Activated CD4-positive, alpha-beta T cell treated with anti-CD3 and anti-CD28 coated beads, Interleukin-2, Interleukin-4, amounts not matched to agents 100 ng/mL and 50 ng/mL, durations not matched to agents 16 hours and 8 hours (primary cell): Measurements from ENCODE around the gene NXNL2.

Source experiments
- DNase-seq: peaks from one replicate; pipeline ENCODE4 v3.0.0-alpha.2; 2020; ENCODE audit warnings: low spot score

Gene NXNL2

GRCh38 chr9:88578121-88579049 lies 43.4 kb downstream of the NXNL2 start:
- peak; percentile 63 for DNase-seq

- DNase-seq: no peak
These were observed 44.2 kb downstream of the NXNL2 start for GRCh38 chr9:88579050-88579715.

DNA sequence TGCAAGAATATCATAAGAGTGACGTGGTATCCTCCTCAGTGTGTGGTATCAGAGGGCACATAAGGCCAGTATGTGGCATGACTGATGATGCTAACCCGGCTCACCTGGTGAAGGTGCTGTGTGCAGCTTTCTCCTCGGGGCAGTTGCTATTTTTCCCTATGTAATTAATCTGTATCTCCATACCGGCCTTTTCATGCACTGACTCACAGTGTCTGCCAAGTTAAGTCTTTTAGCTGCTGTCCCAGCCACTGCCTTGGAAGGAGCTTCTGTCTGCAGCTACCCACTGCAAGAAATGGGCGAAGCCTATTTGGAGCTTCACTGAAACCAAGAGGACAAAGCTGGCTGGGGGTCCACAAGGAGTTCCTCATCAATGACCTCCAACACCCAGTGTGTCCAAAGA lies 46.0 kb downstream of the NXNL2 start:
- DNase-seq: no peak

DNA sequence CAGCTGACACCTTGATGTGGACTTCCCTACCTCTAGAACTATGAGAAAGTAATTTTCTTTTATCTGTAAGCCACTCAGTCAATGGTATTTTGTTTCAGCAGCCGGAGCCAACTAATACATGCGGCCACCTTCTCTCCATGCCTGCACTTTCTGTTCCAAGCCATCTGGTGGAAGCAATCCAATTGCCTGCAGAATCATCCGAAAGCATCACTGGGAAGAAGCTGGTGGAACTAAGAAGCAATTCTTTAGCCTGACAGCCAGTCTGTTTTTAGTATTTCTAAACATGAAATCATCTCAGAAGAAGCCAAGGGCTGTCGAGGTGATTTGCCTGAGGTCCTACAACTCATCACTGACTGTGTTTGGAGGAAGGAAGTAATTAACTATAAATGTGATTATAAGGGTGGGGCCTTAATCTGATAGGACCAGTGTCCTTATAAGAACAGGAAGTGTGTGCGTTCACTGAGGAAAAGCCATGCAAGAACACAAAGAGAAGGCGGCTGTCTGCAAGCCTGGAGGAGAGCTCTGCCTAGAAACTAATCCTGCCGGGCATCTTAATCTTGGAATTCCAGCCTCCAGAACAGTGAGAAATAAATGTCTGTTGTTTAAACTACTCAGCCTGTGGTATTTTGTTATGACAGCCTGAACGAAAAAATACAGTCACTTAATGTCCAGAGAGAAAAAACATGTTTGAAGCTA lies 49.1 kb downstream of the NXNL2 start:
- DNase-seq: no peak

DNA sequence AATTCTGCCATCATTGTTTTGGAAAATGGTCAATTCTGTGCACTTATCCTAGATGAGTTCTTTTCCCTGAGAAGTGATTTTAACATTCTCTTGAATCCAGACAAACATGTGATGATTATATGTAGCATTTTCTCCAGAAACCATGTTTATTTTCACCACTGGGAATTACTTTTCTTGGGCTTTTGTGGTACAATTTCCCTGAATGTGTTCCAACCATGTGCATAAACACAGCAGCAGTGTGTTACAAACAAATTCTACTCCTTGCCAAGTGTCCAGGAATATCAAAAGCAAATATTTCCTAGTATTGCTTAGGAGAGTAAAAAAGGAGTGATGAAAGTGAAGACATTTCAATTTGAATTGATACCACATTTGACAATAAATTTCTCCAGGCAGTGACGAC lies 50.4 kb downstream of the NXNL2 start:
- no peak for DNase-seq

- DNase-seq: no peak
These were observed 51.5 kb downstream of the NXNL2 start for GRCh38 chr9:88586452-88586851.

GRCh38 chr9:88587182-88587581 lies 52.2 kb downstream of the NXNL2 start:
- DNase-seq: no peak

DNA sequence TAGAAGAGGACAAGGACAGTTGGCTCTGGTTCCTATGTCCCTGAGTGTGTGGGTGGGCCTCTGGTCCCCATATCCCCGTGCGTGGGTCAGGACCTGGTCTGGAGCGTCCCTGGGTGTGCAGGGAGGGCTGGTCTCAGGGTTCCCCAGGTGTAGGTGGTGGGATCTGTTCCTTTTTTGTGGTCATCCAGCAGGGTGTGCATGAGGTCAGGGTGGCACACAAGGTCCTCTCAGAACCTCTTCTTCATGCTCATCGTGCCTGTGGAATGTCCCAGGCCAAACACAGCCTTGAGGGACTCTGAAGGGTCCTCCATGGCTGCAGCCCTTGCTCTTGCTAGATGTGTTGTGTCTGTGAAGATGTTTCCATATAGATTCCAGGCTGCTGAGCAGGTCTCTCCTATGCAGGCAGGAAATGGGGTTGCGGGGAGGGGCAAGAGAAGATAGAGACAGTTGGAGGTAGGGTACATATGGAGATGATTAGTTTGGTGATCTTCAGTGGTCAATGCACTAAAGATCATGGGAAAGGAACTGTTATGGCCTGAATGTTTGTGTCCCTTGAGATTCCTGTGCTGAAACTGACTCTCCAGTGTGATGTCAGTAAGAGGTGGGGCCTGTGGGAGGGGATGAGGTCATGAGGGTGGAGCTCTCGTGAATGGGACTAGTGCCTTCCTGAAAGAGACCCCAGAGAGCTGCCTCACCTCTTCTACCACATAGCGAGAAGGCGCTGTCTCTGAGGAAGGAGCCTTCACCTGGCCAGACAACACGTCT lies 53.1 kb downstream of the NXNL2 start:
- no peak for DNase-seq

DNA sequence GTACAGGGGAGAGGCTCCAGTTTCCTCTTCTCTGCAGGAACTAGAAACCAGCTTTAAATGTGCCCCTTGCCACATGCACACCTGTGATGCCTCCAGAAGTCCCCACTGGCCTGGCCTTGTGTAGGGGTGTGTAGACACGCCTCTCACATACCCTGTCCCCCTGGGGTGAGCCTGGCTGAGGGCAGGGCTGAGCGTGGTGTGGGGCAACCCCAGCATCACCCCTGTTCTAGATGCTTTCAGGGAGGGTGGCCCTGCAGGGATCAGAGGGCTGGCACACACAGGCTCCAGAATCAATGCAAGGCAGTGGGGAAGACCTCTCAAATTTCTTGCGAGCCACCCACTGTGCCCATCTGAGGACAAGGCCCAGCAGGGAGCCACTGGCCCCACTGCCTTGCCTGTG lies 54.7 kb downstream of the NXNL2 start:
- no peak for DNase-seq

DNA sequence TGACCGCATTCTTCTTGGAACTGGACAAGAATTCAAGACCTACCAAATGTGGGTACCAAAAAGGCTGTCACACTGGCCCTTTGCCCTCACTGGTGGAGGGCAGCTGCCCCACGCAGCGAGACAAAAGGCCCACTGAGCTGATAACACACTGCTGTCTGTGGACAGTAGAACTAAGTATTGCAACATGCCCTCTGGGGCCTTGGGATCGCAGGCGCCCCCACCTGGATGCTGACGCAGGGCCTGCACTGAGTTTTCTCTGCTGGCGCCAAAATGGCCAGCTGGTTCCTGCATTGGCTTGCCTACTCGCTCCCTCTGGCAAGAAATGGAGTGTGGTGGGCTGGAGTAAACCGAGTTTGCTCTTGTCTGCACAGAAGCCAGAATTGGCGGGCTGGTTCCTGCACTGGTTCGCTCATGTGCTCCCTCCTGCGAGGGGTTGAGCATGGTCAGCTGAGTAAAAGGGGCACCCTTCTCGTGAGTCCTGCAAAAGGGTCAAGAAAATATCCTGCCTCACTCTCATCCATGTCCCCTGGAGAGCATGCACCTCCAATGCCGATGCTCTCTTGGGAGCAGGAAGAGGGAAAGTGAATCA lies 55.7 kb downstream of the NXNL2 start:
- DNase-seq: no peak

DNA sequence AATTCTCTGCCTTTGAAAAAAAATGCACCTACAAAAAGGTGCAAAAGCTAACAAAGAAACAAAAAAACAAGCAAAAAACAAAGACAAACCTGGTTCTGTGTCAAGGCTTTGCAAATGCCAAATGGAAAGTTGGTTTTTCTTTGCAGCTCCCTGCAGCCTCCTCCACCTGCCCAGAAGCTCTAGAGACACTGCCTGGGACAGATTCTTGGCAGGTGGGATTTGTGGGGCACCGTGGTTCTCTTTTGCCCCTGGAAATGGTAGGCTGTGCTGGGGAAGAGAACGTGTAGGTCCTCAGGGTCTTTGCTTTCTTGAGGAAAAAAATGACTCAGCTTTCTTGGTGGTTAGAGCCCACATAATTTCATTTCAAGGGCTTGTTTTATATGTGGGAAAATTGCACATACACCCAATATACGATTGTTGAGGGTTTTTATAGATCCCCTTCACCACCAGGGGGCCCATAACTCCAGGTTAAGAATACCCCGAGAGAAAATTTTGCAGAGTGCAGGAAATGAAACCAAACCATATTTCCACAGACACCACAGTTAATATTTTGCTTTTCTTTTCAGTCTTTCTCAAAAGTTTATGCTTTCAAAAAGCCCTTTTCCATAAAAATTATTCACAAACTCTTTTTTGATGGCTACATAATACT lies 58.7 kb downstream of the NXNL2 start:
- peak; percentile 50 for DNase-seq
